Urinary bladder (tissue), 4 donors: ENCODE measurements around the gene IL17RD. TPM values are rescaled to one million over a fixed set of nuclear protein-coding genes. Genes with fewer than 3 reads are reported as not detected.

Experiments
- DNase-seq: peaks from one replicate; pipeline ENCODE4 v3.0.0-alpha.2; 2015; ENCODE audit errors: extremely low spot score
- H3K27ac ChIP-seq: one replicate; pipeline ENCODE4 v1.5.1; 2013; ENCODE audit warnings: low read depth, mild to moderate bottlenecking, moderate library complexity
- H3K36me3 ChIP-seq: one replicate; pipeline ENCODE4 v1.6.1; 2013; ENCODE audit warnings: mild to moderate bottlenecking, moderate library complexity; ENCODE audit not compliant: insufficient read depth
- H3K4me1 ChIP-seq: one replicate; pipeline ENCODE4 v1.6.1; 2013; ENCODE audit warnings: mild to moderate bottlenecking, moderate library complexity; ENCODE audit not compliant: insufficient read depth
- H3K4me3 ChIP-seq: one replicate; pipeline ENCODE4 v1.5.1; 2013; ENCODE audit warnings: low read depth, low read length
- WGBS: extraction: QIAGEN DNeasy Blood & Tissue Kit; methylation state at CpG from one replicate; pipeline ENCODE4 v1.1.7; 2013; 5-methylcytosine and 5-hydroxymethylcytosine counted together
- polyA plus RNA-seq: library from polyadenylated mRNA; stranded (reverse); fragments of 200-250 nt; gene quantifications from one replicate; pipeline ENCODE4 v1.2.3, GENCODE V29; 2013
- total RNA-seq: library from RNA; depleted of rRNA; stranded (reverse); fragments of >200 nt; gene quantifications from one replicate; pipeline ENCODE4 v1.2.3, GENCODE V29; 2014
- donor health status: healthy with polysubstance abuse.
- donor health status: healthy.

The IL17RD gene
- total and polyA plus RNA-seq, 2 donors, result 6.3 to 33.4 TPM

DNA sequence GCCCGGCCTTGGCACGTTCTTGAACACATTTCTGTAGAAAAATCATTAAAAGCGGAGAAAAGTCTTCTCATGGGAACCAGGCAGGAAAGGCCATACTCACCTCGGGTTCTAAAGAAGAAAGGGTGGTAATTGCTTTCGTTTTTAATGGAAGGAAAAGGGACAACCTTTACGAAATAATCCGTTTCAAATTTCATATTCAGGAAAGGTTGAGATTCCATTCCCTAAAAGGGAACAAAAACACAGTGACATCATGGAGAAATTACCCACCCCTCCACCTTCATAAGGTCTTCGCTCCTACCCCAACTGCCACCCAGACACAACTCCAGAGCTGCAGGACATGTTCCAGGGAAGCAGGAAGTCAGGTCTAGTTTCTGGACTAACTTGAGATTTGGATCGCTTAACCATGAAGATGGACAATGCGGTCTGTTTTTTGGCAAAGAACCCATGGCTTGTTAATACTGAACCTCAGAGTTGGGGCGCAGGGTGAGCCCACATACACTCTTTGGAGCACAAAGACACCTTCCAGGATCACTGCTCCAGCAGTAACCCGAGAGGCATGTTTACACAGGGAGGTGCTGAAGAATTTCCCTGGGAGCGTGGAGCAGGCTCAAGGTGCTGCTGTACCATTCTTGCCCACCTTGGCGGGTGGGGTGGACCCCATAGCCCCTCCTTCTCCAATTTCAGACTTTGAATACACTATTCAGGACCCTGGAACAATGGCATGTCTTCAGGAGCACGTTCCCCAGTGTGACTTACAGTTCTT is 55.5 kb downstream of the IL17RD start:
- no peak for DNase-seq
- Histone ChIP-seq H3K4me3 (no peak overlapping the region), H3K4me1 (no peaks in the 10 kb centered on the region), H3K27ac (no peak overlapping the region), H3K36me3 (no peaks in the 10 kb centered on the region)
- 85% methylated on average over 15 of the region's 15 CpGs for WGBS

- no peak overlapping the region for H3K27ac ChIP-seq
- no peaks in the 10 kb centered on the region for H3K4me1 ChIP-seq
- H3K4me3 ChIP-seq, result no peak overlapping the region
- no peaks in the 10 kb centered on the region for H3K36me3 ChIP-seq
- 97% methylated on average over 8 of the region's 8 CpGs for WGBS
- no peak for DNase-seq
Measured at GRCh38 chr3:57108684-57109083, 56.5 kb downstream of the IL17RD start.

DNA sequence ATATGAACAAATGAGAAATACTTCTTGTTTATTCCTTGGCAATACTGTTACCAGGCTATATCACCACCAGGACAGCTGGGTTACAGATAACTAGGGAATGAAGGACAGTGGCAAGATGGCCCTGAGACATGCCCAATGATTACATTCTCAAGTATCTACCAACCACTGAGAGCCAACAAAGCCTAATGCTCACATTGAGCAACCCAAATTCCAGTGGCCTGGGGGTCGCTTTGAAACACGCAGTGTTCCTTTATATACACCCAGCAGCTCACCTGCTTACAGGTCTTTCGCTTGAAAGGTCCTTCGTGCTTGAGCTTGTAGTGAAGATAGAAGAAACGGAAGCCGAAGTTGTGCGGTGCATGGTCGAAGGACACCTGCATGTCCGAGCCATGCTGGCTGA is 59.6 kb downstream of the IL17RD start:
- no peaks in the 10 kb centered on the region for H3K36me3 ChIP-seq
- no peak for DNase-seq
- WGBS, result 97% methylated on average over 9 of the region's 9 CpGs
- no peak overlapping the region for H3K4me3 ChIP-seq
- H3K4me1 ChIP-seq, result no peaks in the 10 kb centered on the region
- H3K27ac ChIP-seq, result no peak overlapping the region

DNA sequence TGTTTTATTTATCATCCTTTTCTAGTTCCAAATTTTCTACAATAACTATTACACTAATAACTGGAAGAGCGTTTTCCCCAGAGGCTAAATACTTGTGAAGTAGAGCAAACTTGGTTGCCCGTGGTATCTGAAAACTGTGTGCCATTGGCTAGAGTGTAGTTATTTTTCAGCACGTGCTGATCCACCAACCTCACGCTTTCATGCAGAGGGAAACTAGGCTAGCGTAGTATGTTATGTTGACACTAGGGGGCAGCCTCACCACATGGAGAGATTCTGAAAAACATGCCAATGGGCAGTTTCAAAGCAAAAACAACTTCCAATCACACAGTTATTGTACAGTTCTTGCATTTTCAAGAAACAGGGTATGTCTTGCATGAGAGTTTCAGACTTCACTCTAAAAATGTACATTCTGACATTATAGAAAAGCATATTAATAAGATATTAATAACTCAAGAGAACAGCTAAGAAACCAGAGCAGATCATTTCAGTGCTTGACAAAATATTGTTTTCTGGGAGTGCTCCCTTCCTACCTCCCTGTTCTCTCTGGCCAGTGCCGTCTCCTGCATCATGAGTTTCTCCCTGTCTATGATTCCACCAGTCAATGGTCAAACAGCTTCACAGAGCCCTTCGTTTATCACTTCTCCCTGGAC is 65.0 kb downstream of the IL17RD start:
- H3K27ac ChIP-seq, result no peak overlapping the region
- no peak for DNase-seq
- no peak overlapping the region for H3K4me3 ChIP-seq
- 12% methylated on average over 7 of the region's 7 CpGs for WGBS
- no peaks in the 10 kb centered on the region for H3K4me1 ChIP-seq
- no peaks in the 10 kb centered on the region for H3K36me3 ChIP-seq

- no peaks in the 10 kb centered on the region for H3K4me1 ChIP-seq
- no peak for DNase-seq
- H3K4me3 ChIP-seq, result no peak overlapping the region
- H3K36me3 ChIP-seq, result no peaks in the 10 kb centered on the region
- 81% methylated on average over 6 of the region's 6 CpGs for WGBS
- H3K27ac ChIP-seq, result no peak overlapping the region
Measured at GRCh38 chr3:57098418-57099310, 66.5 kb downstream of the IL17RD start.

- no peak overlapping the region for H3K4me3 ChIP-seq
- no peaks in the 10 kb centered on the region for H3K4me1 ChIP-seq
- no peak overlapping the region for H3K27ac ChIP-seq
- no peak for DNase-seq
- H3K36me3 ChIP-seq, result no peaks in the 10 kb centered on the region
- 94% methylated on average over 23 of the region's 23 CpGs for WGBS
Measured at GRCh38 chr3:57097536-57097935, 67.6 kb downstream of the IL17RD start.

DNA sequence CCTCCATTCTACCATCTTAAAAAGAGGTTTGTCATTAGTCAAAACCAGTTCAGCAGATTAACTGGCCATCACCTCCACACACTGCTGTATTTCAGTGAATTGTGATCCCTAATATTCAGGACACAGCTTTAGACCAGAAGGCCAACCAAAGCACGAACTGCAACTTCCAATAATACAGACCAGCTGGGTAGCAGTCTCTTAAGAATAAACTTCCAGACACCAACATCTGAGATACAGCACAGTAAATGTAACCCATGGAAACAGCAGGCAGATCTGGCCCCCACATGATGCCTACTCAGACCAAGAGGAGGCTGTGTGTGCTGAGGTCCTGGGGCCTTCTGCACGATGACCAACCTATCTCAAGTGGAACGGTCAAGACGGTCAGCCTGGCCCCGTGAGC is 69.8 kb downstream of the IL17RD start:
- 91% methylated on average over 5 of the region's 5 CpGs for WGBS
- no peak overlapping the region for H3K27ac ChIP-seq
- no peaks in the 10 kb centered on the region for H3K4me1 ChIP-seq
- DNase-seq, result no peak
- no peak overlapping the region for H3K4me3 ChIP-seq
- H3K36me3 ChIP-seq, result no peaks in the 10 kb centered on the region

DNA sequence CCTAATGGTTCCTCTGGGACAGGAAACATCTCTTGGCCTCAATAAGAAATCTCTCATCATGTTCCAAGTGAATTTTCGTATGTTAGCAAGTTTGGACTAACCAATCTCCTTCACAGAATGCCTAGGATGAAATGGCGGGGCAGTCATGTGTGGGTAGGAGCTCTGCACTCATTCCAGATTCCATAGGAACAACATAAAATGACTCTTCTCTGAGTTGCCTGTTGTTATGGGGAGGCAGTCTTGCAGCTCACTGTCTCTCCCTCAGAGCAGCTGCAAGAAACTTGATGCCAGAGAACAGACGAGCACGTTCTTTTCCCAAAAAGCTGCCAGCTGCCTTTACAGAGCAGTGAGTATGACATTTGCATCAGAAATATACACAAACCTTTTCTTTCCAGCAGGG is 70.6 kb downstream of the IL17RD start:
- DNase-seq, result no peak
- 62% methylated on average over 4 of the region's 4 CpGs for WGBS
- no peaks in the 10 kb centered on the region for H3K36me3 ChIP-seq
- no peak overlapping the region for H3K4me3 ChIP-seq
- H3K4me1 ChIP-seq, result no peaks in the 10 kb centered on the region
- H3K27ac ChIP-seq, result no peak overlapping the region

DNA sequence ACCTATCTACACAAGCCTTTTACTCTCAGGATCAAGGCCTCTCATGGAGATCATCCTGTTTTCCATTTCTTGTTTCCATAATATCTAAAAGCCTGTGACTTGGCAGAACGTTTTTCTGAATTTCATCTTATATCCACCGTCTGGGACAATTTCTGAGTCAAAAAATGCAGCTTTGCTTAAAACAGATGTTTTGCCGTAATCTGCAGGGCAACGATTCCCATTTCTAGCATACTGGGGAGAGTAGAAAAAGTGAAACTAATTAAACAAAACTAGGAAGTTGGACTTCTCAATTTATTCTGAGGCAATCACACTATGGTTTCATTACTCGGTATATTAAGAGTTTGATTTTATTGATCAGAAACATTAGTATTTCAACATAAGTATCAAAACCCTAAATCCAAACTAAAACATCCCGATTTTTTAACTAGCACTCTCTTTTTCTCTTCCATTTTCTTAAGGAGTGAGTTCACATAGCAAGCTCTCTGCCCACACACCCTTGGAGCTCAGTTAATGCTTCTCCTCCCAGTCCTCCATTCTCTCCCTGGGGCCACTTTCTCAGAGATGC is 71.1 kb downstream of the IL17RD start:
- Histone ChIP-seq H3K27ac (no peak overlapping the region), H3K36me3 (no peaks in the 10 kb centered on the region), H3K4me1 (no peaks in the 10 kb centered on the region), H3K4me3 (no peak overlapping the region)
- DNase-seq, result no peak
- 64% methylated on average over 6 of the region's 6 CpGs for WGBS

- DNase-seq, result no peak
- Histone ChIP-seq H3K4me3 (no peak overlapping the region), H3K36me3 (no peaks in the 10 kb centered on the region), H3K4me1 (no peaks in the 10 kb centered on the region), H3K27ac (no peak overlapping the region)
Measured at GRCh38 chr3:57093489-57093888, 71.7 kb downstream of the IL17RD start.

DNA sequence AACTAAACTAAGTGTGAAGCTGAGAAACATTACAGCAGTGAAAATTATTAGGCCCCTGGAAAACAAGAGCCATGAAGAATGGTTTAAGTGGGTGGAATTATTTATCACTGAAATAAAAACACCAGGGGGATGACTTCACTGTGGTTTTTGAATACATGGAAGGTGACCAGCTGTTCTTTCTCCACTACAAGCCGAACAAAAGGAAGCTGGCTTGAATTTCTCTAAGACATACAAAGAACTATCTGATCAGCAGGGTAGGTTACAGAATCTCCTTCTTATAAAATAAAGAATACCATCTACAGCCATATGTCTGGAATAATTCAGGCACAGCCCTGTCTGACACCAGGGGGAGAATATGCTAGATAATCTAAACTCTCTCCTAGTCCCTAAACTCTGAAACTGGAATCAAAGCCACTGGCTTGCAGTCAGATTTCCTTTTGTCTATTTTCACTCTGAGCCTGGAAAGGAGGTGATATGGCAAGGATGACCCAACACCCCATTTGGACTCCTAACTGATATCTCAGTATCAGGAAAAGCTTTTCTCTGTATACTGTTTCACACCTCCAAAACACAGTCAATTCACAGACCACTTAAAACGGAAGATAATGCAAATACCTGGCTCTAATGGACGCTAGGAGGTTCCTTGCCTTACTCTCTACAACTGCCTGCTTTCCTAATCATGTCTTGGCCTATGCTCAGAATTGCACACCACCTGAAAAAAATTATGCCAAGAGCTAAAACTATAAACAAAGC is 73.5 kb downstream of the IL17RD start:
- H3K27ac ChIP-seq, result no peak overlapping the region
- no peak overlapping the region for H3K4me3 ChIP-seq
- H3K4me1 ChIP-seq, result no peaks in the 10 kb centered on the region
- H3K36me3 ChIP-seq, result no peaks in the 10 kb centered on the region
- 55% methylated on average over 3 of the region's 3 CpGs for WGBS
- no peak for DNase-seq

DNA sequence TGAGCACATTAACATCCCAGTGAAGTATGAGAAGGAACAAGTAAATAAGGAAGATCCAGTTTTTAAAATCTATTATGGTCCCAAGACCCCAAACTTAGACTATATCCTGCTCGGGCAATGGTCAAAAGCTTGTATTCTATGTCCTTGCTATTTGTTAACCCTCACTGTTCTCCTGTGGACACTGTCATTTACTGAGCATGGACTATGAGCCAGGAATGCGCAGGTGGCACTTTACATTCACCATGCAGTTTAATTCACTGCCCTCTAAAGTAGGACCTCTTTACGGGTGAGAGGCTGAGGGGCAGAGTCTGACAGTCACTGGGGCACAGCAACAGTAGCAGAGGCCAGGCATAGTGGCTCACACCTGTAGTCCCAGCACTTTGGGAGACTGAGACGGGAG is 76.1 kb downstream of the IL17RD start:
- Histone ChIP-seq H3K4me3 (no peak overlapping the region), H3K4me1 (no peaks in the 10 kb centered on the region), H3K36me3 (no peaks in the 10 kb centered on the region), H3K27ac (no peak overlapping the region)
- no peak for DNase-seq
- 96% methylated on average over 4 of the region's 4 CpGs for WGBS

GRCh38 chr3:57088503-57088902 is 76.7 kb downstream of the IL17RD start:
- no peak overlapping the region for H3K27ac ChIP-seq
- DNase-seq, result no peak
- WGBS, result 75% methylated on average over 5 of the region's 5 CpGs
- H3K36me3 ChIP-seq, result no peaks in the 10 kb centered on the region
- H3K4me1 ChIP-seq, result no peaks in the 10 kb centered on the region
- H3K4me3 ChIP-seq, result no peak overlapping the region
